Measurements from ENCODE around the gene WWOX. TPM values are rescaled to one million over a fixed set of nuclear protein-coding genes. Genes with fewer than 3 reads are reported as not detected.
"Not testable (repeated sequence)": the region's sequence is repeated elsewhere in the genome, so short reads cannot be mapped to it uniquely, and the experiment has no call there.

The WWOX gene
- polyA plus RNA-seq, 1 donor from 2014 or later: 25.6 TPM

GRCh38 chr16:79218351-79218750 is 1118.9 kb downstream of the WWOX start:
- no peaks in the 10 kb centered on the region for H4K20me1 ChIP-seq (ENCODE audit: insufficient read depth)

GRCh38 chr16:79225994-79226393 is 1126.5 kb downstream of the WWOX start:
- not testable (repeated sequence) for H3K9me2 ChIP-seq (ENCODE audit: insufficient read depth, low read length); H3K9ac ChIP-seq (ENCODE audit: low read length); H3K27ac ChIP-seq (ENCODE audit: low read length); H3K4me3 ChIP-seq (ENCODE audit: low read length); H3K4me2 ChIP-seq (ENCODE audit: low read length); H3K36me3 ChIP-seq (ENCODE audit: insufficient read depth, low read length); H3K27me3 ChIP-seq (ENCODE audit: insufficient read depth, low read depth, low read length); H3F3A ChIP-seq (ENCODE audit: insufficient read depth, low read length, poor library complexity, severe bottlenecking); H2AFZ ChIP-seq (ENCODE audit: low read depth, low read length); H3K9me3 ChIP-seq (ENCODE audit: low read length); H3K79me2 ChIP-seq (replicated peaks; ENCODE audit: insufficient read depth, low read length); H4K20me1 ChIP-seq (ENCODE audit: insufficient read depth)

More at GRCh38 chr16:79218351-79218750, 1118.9 kb downstream of the WWOX start:
- Histone ChIP-seq H3K9ac (ENCODE audit: low read length) (no peak overlapping the region), H2AFZ (ENCODE audit: low read depth, low read length) (no peak overlapping the region), H3K9me3 (ENCODE audit: low read length) (no peaks in the 10 kb centered on the region), H3K9me2 (ENCODE audit: insufficient read depth, low read length) (no peaks in the 10 kb centered on the region), H3K4me2 (ENCODE audit: low read length) (no peak overlapping the region), H3K27ac (ENCODE audit: low read length) (no peak overlapping the region), H3F3A (ENCODE audit: insufficient read depth, low read length, poor library complexity, severe bottlenecking) (no peaks in the 10 kb centered on the region), H3K36me3 (ENCODE audit: insufficient read depth, low read length) (no peaks in the 10 kb centered on the region), H3K27me3 (ENCODE audit: insufficient read depth, low read depth, low read length) (no peaks in the 10 kb centered on the region), H3K79me2 (replicated peaks; ENCODE audit: insufficient read depth, low read length) (no peaks in the 10 kb centered on the region), H3K4me3 (ENCODE audit: low read length) (no peak overlapping the region)
- TF ChIP-seq REST (IDR thresholded peaks at IDR 0.05; ENCODE audit: borderline replicate concordance) (no peak), SMC3 (conservative IDR thresholded peaks at IDR 0.05; ENCODE audit: poor library complexity) (no peak), EP300 (conservative IDR thresholded peaks at IDR 0.05; ENCODE audit: poor library complexity, severe bottlenecking) (no peak), RAD21 (conservative IDR thresholded peaks at IDR 0.05) (no peak)

- H3K27ac ChIP-seq (ENCODE audit: low read length): no peak overlapping the region
- no peak overlapping the region for H2AFZ ChIP-seq (ENCODE audit: low read depth, low read length)
These were observed 1129.9 kb downstream of the WWOX start for GRCh38 chr16:79229361-79229760.

More at GRCh38 chr16:79229361-79229760, 1129.9 kb downstream of the WWOX start:
- no peak overlapping the region for H3K4me3 ChIP-seq (ENCODE audit: low read length)
- H3K4me2 ChIP-seq (ENCODE audit: low read length): no peak overlapping the region
- H3K9ac ChIP-seq (ENCODE audit: low read length): no peak overlapping the region
- H3K36me3 ChIP-seq (ENCODE audit: insufficient read depth, low read length): no peaks in the 10 kb centered on the region
- TF ChIP-seq EP300 (conservative IDR thresholded peaks at IDR 0.05; ENCODE audit: poor library complexity, severe bottlenecking) (no peak), TAF1 (IDR thresholded peaks at IDR 0.05; ENCODE audit: low read depth) (no peak), CTCF (IDR thresholded peaks at IDR 0.05; ENCODE audit: poor library complexity, severe bottlenecking) (no peak), EZH2 (IDR thresholded peaks at IDR 0.05; ENCODE audit: borderline replicate concordance, insufficient read depth, low read length, poor library complexity, severe bottlenecking) (no peak), REST (IDR thresholded peaks at IDR 0.05; ENCODE audit: borderline replicate concordance) (no peak), RAD21 (conservative IDR thresholded peaks at IDR 0.05) (no peak), POLR2AphosphoS5 (IDR thresholded peaks at IDR 0.05) (no peak), SMC3 (conservative IDR thresholded peaks at IDR 0.05; ENCODE audit: poor library complexity) (no peak), MXI1 (conservative IDR thresholded peaks at IDR 0.05; ENCODE audit: poor library complexity, severe bottlenecking) (no peak)
- no peaks in the 10 kb centered on the region for H3K79me2 ChIP-seq (replicated peaks; ENCODE audit: insufficient read depth, low read length)
- no peaks in the 10 kb centered on the region for H3K9me3 ChIP-seq (ENCODE audit: low read length)
- H3K9me2 ChIP-seq (ENCODE audit: insufficient read depth, low read length): no peaks in the 10 kb centered on the region
- H4K20me1 ChIP-seq (ENCODE audit: insufficient read depth): no peaks in the 10 kb centered on the region
- no peaks in the 10 kb centered on the region for H3K27me3 ChIP-seq (ENCODE audit: insufficient read depth, low read depth, low read length)
- no peaks in the 10 kb centered on the region for H3F3A ChIP-seq (ENCODE audit: insufficient read depth, low read length, poor library complexity, severe bottlenecking)

Measured in neural cell (in vitro differentiated cells).